GM13977 (cell line): Measurements from ENCODE around the gene NCBP3.

Experiments used
- DNase-seq: peaks from one replicate; pipeline ENCODE4 v3.0.0; 2012; ENCODE audit warnings: low spot score
- in situ Hi-C: fragments of 300-500 bp; cut with MboI; formaldehyde crosslinking; loops from one replicate; pipeline ENCODE4 v1.12.0; 2022; ENCODE audit warnings: low sequenced_read_pairs, low pct_unique_long_range_greater_than_20kb, mixed read lengths, inconsistent platforms; ENCODE audit not compliant: unreplicated experiment
- TF ChIP-seq, protein P1 (sequence below): IDR thresholded peaks from 2 replicates; pipeline ENCODE4 v1.5.1; 2012; ENCODE audit warnings: mild to moderate bottlenecking, control low read depth; ENCODE audit not compliant: insufficient read depth; ENCODE audit errors: extremely low read depth, missing control alignments

NCBP3 gene

GRCh38 chr17:3892095-3892998, 46.3 kb upstream of the NCBP3 start:
- peak; percentile 67 for DNase-seq
- in situ Hi-C loops = no loop called here
- TF ChIP-seq, protein P1, sequence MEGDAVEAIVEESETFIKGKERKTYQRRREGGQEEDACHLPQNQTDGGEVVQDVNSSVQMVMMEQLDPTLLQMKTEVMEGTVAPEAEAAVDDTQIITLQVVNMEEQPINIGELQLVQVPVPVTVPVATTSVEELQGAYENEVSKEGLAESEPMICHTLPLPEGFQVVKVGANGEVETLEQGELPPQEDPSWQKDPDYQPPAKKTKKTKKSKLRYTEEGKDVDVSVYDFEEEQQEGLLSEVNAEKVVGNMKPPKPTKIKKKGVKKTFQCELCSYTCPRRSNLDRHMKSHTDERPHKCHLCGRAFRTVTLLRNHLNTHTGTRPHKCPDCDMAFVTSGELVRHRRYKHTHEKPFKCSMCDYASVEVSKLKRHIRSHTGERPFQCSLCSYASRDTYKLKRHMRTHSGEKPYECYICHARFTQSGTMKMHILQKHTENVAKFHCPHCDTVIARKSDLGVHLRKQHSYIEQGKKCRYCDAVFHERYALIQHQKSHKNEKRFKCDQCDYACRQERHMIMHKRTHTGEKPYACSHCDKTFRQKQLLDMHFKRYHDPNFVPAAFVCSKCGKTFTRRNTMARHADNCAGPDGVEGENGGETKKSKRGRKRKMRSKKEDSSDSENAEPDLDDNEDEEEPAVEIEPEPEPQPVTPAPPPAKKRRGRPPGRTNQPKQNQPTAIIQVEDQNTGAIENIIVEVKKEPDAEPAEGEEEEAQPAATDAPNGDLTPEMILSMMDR = no peak

DNA sequence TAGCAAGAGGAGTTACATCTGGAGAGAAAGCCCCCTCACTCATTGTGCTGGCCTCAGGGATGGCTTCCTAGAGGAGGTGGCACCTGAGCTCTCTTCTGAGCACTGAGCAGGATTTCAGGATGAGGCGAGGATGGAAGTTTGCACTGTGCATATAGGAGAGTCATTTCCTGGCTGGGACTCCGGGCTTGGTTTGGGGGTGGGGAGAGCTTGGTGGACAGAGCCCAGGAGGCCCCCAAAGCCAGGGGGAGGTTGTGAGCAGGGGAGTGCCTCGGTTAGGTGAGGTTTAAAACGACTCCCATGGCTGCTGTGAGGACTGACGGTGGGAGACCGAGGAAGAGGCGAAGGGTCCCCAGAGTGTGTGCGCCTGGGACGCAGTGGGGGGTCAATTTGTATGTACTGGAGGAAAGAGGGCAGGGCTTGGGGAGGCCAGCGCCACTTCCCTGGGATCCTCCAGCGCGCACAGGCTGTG, 45.6 kb upstream of the NCBP3 start:
- DNase-seq = no peak
- TF ChIP-seq, protein P1 = no peak
- in situ Hi-C loops = no loop called here

- DNase-seq = no peak
- in situ Hi-C loops = no loop called here
- TF ChIP-seq, protein P1 = no peak
Observed at GRCh38 chr17:3890878-3891219, 44.8 kb upstream of the NCBP3 start.

DNA sequence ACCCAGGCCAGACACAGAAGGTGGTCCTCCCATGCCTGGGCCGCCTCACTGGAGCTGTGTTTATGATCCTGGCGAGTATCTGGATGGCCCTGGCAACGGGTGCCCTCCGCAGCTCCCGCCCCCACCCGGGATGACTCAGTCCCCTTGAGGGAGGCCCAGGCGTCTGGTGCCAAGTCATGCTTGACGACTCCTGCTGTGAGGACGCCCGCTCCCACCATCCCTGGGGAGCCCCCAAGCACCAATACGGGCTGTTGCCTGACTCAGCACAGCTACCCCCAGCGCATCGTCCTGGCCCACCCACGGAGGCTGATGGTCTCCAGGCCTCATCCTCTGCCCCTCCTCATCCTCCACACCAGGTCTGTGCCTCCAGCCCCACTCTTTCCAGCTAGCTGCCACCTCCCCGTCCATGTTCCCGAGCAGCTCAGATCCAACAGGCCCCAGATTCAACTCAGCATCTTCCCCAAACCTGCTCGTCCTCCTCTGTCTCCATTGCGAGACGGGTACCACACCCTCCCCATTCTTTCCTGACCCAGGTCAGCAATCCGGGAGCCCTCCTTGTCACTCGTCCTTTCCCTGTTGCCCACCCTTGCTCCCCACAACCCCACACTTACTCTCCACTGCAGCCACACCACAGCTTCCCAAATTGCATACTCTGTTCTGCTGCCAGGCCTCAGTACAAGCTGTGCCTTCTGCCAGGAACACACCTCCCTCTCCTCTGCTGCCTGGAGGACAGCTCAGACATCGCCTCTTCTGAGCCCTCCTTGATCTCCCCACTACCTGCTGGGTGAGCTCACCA, 44.2 kb upstream of the NCBP3 start:
- TF ChIP-seq, protein P1 = no peak
- DNase-seq = no peak
- in situ Hi-C loops = no loop called here

DNA sequence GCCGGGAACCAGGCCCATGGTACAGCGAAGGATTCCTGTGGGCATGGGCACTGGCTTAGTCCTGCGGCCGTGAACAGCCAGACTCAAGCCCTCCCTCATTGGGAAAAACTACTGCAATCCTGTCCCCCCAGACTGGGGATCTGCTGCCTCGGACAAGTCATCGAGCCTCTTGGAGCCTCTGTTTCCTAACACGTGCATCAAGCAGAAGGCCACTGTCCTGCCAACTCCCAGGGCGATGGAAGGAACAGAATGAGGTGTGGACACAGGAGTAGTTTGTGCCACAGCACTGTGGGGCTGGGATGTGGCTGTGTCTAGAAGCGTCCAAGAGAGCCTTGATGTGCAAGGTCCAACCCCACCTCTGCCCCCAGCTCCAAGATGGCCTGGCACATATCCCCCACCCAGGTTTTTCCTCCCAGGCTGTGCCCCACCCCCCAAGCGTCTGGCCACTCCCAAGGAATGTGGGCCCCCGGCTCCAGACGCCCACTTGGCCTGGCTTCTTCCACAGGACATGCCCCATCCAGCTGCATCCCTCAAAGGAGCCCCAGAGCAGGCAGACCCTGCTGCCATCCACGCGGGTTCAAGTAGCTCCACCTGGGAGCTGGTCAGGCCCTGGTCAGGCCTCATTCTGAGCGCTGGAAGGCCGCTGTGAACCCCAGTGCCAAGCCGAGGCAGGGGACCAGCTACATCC, 43.4 kb upstream of the NCBP3 start:
- TF ChIP-seq, protein P1 = no peak
- in situ Hi-C loops = no loop called here
- no peak for DNase-seq

DNA sequence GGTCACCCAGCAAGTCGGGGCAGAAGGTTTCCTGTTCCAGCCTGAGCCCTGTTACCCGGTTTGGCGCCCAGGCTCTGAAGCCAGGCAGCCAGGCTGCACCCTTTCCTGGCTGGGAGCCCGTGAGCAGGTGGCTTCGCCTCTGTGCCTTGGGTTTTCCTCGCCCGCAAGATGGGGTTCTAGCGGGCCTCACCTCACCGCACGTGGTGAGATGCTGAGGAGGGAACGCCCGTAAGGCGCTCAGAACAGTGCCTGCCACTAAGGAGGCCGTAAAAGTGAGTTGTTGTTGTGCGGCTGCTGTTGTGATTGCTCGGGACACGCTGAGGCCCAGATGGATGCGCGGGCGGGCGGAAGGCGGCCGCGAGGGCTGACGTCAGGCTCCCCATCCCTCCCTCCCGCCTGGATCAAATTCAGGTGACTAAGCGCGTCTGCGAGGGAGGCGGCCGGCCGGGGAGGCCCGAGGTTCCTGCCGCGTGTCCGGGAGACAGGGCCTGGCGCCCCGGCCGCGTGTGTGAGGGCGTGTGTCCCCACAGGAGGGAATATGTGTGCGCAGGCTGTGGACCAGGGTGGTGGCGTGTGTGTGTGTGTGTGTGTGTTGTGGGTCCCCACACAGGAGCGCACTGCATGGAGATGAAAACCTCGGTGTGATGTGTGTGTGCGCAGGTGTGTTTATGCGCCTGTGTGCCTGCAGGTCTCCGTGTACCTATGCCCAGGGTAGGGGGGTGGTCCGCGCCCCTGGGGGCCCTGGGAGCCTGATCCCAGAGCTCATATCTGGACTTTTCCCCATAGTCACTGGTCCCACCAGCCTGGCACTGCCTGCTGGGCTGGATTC, 42.5 kb upstream of the NCBP3 start:
- in situ Hi-C loops = no loop called here
- TF ChIP-seq, protein P1 = no peak
- no peak for DNase-seq
